DMS114 treated with DMSO at 0.1 percent for 48 hours (cell line): ENCODE data around the gene FKBP2.
"Not testable (repeated sequence)": the region's sequence is repeated elsewhere in the genome, so short reads cannot be mapped to it uniquely, and the experiment has no call there.

Experiments
- DNase-seq: peaks from one replicate; lab custom pipeline; 2025; ENCODE audit not compliant: unreplicated experiment; lab: John Stamatoyannopoulos, UW

FKBP2 gene

GRCh38 chr11:64232967-64233315 lies 8.0 kb upstream of the FKBP2 start:
- no peak for DNase-seq

GRCh38 chr11:64233913-64234586 lies 6.8 kb upstream of the FKBP2 start, which contains the start of gene VEGFB:
Gene VEGFB, plus strand, starts transcription at chr11:64234584. Its CDS starts 250 bp downstream, at chr11:64234834.
- DNase-seq = no peak

DNA sequence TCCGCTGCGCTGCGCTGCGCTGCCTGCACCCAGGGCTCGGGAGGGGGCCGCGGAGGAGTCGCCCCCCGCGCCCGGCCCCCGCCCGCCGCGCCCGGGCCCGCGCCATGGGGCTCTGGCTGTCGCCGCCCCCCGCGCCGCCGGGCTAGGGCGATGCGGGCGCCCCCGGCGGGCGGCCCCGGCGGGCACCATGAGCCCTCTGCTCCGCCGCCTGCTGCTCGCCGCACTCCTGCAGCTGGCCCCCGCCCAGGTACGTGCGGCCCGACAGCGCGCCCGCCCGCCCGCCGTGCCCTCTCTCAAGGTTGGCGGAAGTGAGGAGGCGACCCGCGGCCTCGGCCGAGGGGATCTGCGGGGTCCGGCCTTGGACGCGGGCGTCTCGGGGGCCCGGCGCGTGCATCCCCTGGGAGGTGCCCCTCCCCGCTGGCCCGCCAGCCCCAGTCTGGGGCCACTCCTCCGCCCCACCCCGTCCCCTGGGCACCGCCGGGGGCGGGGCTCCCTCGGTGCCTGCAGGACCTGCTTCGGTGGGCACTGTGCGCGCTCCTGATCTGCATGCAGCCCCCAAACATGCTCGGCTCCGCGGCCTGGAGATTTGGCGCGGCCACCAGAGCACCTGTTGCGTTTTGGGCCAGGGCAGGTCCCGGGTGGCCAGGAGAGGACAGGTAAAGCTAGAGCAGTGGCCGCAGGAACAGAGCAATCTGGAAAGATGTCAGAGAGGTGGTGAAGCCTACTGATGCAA lies 6.1 kb upstream of the FKBP2 start:
- no peak for DNase-seq

DNA sequence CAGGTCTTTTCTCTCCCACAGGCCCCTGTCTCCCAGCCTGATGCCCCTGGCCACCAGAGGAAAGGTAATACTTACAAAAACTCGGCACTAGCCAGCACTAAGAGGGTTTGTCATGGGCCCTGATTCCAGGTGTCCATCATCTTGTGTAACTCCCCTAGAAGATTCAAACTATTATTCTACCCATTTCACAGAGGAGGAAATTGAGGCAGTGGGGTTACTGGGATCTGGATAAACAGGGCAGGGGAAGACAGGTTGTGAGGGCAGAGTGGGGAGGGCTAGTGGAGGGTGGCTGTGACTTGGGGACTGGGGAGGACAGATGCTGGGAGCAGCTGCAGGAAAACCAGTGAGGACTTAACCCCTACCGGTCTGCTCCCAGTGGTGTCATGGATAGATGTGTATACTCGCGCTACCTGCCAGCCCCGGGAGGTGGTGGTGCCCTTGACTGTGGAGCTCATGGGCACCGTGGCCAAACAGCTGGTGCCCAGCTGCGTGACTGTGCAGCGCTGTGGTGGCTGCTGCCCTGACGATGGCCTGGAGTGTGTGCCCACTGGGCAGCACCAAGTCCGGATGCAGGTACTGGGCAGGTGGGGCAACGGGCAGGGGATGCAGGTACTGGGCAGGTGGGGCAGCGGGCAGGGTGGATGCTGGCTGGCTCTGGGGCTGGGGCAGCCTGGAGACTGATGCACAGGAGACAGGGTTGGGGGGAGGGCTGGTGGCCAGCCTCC lies 5.3 kb upstream of the FKBP2 start:
- no peak for DNase-seq

DNA sequence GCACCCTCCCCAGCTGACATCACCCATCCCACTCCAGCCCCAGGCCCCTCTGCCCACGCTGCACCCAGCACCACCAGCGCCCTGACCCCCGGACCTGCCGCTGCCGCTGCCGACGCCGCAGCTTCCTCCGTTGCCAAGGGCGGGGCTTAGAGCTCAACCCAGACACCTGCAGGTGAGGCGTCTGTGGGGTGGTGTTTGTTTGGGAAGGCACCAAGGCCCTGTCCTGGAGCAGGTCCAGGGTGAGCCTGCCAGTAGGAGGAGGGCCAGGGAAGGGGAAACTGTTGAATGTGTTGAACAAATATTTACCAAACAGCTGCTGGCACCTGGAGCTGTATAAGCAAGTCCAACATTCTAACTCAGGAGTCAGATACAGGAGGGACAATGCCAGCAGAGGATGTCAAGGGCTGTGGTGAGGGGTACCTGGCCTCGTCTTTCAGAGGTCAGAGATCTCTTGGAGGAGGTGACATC lies 3.4 kb upstream of the FKBP2 start:
- DNase-seq = no peak

DNA sequence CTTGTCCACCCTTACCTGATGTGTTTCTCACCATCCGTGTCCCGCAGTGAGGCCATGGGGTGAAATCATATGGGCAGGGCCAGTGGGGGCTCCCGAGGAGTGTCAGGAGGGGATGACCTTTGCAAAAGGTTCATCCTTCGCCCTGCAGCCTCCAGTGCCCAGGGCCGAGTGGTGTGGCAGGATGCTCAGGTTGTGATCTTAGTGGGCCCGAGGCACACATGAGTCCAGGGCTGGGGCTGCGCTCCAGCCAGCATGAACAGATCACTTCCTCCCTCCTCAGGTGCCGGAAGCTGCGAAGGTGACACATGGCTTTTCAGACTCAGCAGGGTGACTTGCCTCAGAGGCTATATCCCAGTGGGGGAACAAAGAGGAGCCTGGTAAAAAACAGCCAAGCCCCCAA lies 2.8 kb upstream of the FKBP2 start:
- no peak for DNase-seq

DNA sequence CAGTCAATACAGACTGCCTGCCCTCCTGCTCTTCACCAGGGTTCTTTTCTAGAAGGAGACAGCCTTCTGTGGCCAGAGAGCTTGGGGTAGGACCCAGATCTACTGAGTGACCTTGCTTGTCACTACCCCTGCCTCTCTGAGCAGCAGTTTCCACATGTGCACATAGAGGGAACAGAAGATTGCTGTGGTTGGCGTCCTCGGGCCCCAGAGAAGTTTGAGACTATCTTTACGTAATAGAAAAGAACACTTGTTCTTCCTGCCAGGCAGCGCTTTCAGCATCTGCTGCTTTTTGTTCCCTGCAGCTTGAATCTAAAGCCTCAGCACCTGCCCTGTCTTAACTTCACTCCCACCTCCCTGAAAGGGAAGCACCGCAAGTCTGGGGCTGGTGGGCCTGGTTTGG lies 1.9 kb upstream of the FKBP2 start:
- DNase-seq = no peak

DNA sequence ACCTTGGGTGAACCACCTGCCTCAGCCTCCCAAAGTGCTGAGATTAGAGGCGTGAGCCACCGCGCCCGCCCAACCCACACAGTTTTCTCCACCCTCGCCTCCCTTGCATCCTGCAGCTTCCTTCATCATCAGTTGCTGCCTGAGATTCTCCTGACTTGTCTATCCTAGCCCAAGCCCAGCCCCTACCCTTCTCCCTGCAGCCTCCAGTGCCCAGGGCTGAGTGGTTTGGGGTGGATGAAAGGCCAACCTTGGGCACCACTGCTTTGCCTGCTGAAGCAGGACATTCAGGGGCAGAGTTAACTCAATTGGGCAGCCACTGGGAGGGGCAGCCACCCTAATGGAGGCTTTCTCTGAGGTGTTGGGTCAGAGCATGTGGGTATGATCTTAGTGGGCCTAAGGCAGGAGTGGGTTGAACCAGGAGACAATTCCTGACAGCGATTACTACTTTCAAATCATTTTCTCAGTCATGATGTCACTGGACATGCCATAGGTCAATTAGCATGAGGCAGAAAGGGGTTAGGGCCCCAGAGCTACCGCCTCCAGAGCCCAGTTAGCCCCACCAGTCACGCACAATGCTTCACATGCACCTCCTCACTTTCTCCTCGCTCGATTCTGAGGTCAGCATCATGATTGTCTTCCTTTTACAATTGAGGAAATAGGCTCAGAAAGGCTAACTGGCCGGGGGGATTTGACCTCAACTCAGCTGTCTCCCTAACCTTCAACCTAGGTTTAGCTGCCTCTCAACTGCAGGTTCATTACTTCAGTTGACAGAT lies 1.0 kb upstream of the FKBP2 start:
- no peak for DNase-seq

GRCh38 chr11:64241241-64241490 lies 271 bp downstream of the FKBP2 start:
- DNase-seq = peak; percentile 97

- DNase-seq = peak; percentile 27
These were observed 838 bp downstream of the FKBP2 start for GRCh38 chr11:64241491-64242374.

GRCh38 chr11:64243236-64243854 lies 2.5 kb downstream of the FKBP2 start:
- no peak for DNase-seq

- DNase-seq = no peak
These were observed 3.2 kb downstream of the FKBP2 start for GRCh38 chr11:64244107-64244506.

- no peak for DNase-seq
These were observed 4.1 kb downstream of the FKBP2 start for GRCh38 chr11:64244966-64245365.

- no peak for DNase-seq
These were observed 4.5 kb downstream of the FKBP2 start for GRCh38 chr11:64245401-64245796.

DNA sequence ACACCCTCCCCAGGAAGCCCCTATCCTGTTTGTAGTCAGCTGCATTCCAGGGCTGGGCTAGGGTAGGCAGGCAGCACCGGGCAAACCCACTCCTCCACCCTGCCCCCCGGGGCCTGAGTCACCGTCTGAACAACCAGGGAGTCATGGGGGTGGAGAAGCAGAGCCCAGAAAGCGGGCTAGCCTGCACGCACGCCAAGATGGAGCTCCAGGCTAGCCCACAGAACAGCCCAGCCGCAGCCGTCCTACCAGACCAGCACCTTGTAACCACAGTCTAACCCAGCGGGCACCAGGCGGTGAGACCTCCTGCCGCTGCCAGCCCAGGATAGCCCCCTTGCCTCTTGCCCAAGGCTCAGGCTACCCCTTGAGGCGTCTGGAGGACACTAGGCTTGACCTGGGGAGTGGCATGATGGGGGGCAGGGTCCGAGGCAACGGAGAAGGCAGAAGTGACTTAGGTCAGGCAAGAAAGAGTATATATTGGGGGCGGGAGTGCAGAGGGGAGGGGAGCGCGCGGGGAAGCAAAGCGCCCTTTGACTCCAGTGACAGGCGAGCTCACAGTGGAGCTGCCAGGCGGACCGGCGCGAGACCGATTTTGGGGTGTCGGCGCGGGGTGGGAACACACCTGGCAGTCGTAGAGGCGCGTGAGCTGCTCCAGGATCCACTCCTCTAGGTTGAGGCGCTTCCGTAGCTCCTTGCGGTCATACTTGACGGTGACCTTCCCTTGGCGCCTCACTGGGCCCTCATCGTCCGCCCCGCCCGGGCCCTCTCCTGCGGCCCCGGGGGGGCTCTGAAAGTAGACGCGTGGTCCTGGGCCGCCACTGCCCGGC lies 5.1 kb downstream of the FKBP2 start:
- no peak for DNase-seq

DNA sequence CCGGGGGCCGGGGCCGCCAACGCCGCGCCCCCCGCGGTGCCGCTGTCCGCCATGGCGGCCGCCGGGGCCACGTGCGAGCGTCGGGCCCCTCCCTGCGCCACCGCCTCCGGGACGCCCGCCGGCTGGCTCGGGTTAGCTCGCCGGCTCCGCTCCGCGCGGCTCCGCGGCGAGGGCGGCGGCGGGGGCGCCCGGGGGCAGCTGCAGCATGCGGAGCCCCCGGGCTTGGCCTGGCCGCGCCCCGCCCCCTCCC lies 5.7 kb downstream of the FKBP2 start:
- DNase-seq = not testable (repeated sequence)

DNA sequence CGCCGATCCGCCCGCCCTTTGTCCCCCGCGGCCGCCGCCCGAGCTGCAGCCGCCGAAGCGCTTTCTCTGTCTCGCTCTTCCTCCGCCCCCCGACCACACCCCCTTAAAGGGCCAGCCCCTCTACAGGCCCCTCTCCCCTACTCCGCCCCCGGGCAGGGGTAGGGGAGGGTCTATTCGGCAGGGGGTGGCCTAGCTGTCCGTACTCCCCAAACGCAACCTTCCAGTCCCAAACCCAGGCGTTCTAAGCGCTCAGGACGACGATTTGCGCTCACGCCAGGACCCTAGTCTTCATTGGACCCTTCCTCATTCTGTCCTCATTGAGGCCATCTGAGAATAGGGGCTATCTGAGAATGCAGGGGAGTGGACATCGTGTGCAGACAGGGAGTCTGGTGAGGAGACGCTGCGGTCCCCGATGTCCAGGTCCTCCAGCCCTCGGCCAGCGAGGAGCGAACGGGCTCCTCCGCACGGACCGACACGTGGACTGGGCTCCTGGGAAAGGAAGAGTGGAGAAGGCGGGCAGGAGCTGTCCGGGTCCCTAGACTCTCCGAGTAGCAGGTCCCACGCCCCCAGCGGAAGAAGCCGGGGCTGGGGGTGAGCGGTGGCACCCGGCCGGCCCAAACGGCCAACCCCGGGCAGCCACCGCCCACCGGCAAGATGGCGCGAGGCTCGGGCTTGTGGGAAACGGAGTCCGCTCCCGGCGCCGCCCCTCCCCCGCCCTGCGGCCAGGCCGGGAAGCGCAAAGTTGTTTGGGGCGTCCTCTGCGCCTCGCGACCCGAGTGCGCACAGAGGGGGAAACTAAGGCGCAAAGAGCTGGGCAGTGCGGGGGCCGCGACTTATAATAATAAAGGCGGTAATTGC lies 6.2 kb downstream of the FKBP2 start, which contains the start of gene PPP1R14B:
PPP1R14B (minus strand) TSS at position 73 of the 858 bp plus-strand sequence. CDS start 270 bp downstream, outside the sequence.
- DNase-seq = peak; percentile 71

DNA sequence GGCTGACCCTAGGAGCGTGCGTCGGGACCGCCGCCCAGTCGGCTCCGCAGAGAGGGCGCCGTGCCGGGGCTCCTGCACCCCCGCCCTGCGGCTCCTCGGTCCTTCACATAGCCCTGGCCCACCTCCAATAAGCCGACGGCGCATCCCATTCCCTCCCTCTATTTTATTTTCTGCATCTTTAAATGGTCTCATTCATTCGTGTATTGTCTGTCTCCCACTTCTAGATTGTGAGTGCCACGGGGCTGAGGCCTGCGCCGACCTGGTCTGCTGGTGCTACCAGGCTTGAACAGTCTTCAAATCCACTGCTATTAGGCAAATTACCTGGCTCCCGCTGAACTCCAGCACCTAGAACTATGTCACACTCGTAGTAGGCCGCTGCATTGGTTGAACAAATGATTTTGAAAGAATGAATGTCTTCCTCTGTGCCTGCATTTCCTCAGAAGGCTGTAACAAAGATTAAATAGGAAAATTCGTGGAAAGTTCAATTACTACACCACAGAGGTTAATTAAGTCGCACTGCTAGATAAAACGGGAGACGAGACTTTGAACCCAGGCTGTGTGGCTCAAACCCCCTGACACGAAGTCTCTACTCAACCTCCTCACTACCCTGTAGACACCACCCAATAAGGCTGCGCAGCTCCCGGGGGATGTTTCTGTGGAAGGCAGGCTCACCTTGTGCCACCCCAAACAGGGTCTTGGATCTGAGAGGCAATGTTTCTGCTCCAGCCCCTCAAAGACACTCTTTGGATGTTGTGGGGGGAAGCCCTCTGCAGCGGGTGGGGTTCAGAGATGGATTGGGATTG lies 7.0 kb downstream of the FKBP2 start:
- no peak for DNase-seq
